Measurements from ENCODE around the gene ST6GALNAC6. TPM values are rescaled to one million over a fixed set of nuclear protein-coding genes. Genes with fewer than 3 reads are reported as not detected.

The ST6GALNAC6 gene
- total and polyA plus RNA-seq, 4 donors, result 28.3 to 59.8 (median 48.6) TPM

DNA sequence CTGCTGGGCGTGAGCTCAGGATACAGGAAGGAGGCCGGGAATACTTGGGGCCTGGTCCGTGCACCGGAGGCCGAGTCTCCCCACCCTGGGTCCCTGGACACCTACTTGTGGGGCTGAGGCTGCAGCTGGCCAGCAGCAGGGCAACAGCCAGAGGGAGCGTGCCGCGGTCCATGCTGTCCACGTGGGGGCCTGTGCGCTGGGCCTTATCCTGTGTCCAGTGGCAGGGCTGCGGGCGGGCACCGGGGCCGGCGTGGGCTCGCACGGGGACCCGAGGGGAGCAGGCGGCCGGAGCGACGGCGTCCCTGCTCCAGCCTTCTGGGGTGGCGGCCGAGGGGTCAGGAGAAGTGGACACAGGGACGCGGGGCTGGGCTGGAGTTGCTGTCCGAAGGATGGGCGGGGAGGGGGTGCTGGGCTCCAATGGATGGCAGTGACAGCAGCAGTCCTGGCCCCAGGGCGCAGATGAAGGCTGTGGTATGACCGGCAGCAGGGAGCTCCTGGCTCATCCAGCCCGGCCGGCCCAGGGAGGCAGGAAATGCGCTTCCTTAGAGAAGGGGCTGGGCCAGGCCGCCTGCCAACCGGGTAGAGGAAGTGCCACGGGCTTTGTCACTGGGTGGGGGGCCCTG lies 45.1 kb downstream of the ST6GALNAC6 start, which contains the start of gene ENG:
TSS of gene ENG (minus strand) at position 475 of the 623 bp plus-strand sequence. CDS start at position 172, 303 bp downstream.
- Histone ChIP-seq H3K36me3 (ENCODE audit: control insufficient read depth in 4 of 4, insufficient read depth in 4 of 4, low read length in 4 of 4) (peaks cover 0 to 8% (median 2%) of the 10 kb centered on the region in 4 donors), H3K9ac (ENCODE audit: insufficient read depth in 1 of 2, low read length in 2 of 2) (peak within 1 kb of the TSS; percentile 28 to 84), H3K4me1 (ENCODE audit: control insufficient read depth in 5 of 5, insufficient read depth in 5 of 5, low read length in 5 of 5) (peaks cover 0 to 34% (median 14%) of the 10 kb centered on the region in 5 donors), H3K4me3 (peak within 1 kb of the TSS; percentile 81), H3K27ac (ENCODE audit: low read depth in 1 of 2, low read length in 1 of 2) (peak within 1 kb of the TSS; percentile 85 to 95), H3K27me3 (ENCODE audit: control insufficient read depth in 3 of 3, insufficient read depth in 3 of 3, low read length in 2 of 3) (no peaks in the 10 kb centered on the region), H3K9me3 (ENCODE audit: control insufficient read depth in 4 of 4, insufficient read depth in 3 of 4, low read length in 3 of 4) (peaks cover 0 to 4% (median 2%) of the 10 kb centered on the region in 4 donors)
- peak; percentile 80 for ATAC-seq (ENCODE audit: insufficient read depth, low FRiP score)
- TF ChIP-seq, protein P1, sequence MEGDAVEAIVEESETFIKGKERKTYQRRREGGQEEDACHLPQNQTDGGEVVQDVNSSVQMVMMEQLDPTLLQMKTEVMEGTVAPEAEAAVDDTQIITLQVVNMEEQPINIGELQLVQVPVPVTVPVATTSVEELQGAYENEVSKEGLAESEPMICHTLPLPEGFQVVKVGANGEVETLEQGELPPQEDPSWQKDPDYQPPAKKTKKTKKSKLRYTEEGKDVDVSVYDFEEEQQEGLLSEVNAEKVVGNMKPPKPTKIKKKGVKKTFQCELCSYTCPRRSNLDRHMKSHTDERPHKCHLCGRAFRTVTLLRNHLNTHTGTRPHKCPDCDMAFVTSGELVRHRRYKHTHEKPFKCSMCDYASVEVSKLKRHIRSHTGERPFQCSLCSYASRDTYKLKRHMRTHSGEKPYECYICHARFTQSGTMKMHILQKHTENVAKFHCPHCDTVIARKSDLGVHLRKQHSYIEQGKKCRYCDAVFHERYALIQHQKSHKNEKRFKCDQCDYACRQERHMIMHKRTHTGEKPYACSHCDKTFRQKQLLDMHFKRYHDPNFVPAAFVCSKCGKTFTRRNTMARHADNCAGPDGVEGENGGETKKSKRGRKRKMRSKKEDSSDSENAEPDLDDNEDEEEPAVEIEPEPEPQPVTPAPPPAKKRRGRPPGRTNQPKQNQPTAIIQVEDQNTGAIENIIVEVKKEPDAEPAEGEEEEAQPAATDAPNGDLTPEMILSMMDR (IDR thresholded peaks at IDR 0.05; ENCODE audit: control extremely low read depth, extremely low read depth), result no peak
- WGBS, 2 donors, result 4 to 15% methylated on average over 34 to 37 of the region's 37 CpGs
- DNase-seq, result peak; percentile 82 to 90 (median 83)

GRCh38 chr9:127853312-127854183 lies 45.9 kb downstream of the ST6GALNAC6 start:
- 24 to 35% methylated on average over 13 of the region's 13 CpGs for WGBS, 2 donors
- H3K4me1 ChIP-seq (ENCODE audit: control insufficient read depth in 5 of 5, insufficient read depth in 5 of 5, low read length in 5 of 5), result peaks cover 0 to 34% (median 14%) of the 10 kb centered on the region in 5 donors

DNA sequence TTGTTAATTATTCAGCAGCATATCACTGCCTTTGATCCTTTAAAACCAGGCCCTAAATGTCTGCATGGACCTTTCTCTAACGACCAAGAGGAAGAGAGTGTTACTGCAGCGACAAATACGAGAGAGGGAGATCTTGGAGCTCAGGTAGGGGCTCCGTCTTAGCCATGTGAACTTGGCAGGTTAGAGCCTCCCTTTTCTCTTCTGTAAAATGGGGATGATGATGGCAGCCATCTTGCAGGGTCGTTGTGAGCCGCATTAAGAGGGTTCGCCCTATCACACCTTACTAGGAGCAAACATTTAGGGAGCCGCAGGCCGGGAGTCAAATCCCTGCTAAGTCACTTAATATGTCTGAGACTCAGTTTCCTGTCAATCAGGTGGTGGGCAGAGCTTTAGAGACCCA lies 46.6 kb downstream of the ST6GALNAC6 start:
- TF ChIP-seq, protein P1 (IDR thresholded peaks at IDR 0.05; ENCODE audit: control extremely low read depth, extremely low read depth), result no peak

More at GRCh38 chr9:127853312-127854183, 45.9 kb downstream of the ST6GALNAC6 start:
- no peak for ATAC-seq (ENCODE audit: insufficient read depth, low FRiP score)
- Histone ChIP-seq H3K27me3 (ENCODE audit: control insufficient read depth in 3 of 3, insufficient read depth in 3 of 3, low read length in 2 of 3) (no peaks in the 10 kb centered on the region), H3K4me3 (peak overlapping the region; percentile 81), H3K9me3 (ENCODE audit: control insufficient read depth in 4 of 4, insufficient read depth in 3 of 4, low read length in 3 of 4) (peaks cover 0 to 5% (median 2%) of the 10 kb centered on the region in 4 donors), H3K36me3 (ENCODE audit: control insufficient read depth in 4 of 4, insufficient read depth in 4 of 4, low read length in 4 of 4) (peaks cover 0 to 10% (median 4%) of the 10 kb centered on the region in 4 donors), H3K27ac (ENCODE audit: low read depth in 1 of 2, low read length in 1 of 2) (peak overlapping the region; percentile 85 to 95), H3K9ac (ENCODE audit: insufficient read depth in 1 of 2, low read length in 2 of 2) (peak overlapping the region; percentile 28 to 84)
- peak in 2 of 3 donors; percentile 14 to 44 for DNase-seq
- TF ChIP-seq, protein P1 (IDR thresholded peaks at IDR 0.05; ENCODE audit: control extremely low read depth, extremely low read depth), result no peak

More for the DNA sequence above, 46.6 kb downstream of the ST6GALNAC6 start:
- Histone ChIP-seq H3K27me3 (ENCODE audit: control insufficient read depth in 3 of 3, insufficient read depth in 3 of 3, low read length in 2 of 3) (no peaks in the 10 kb centered on the region), H3K36me3 (ENCODE audit: control insufficient read depth in 4 of 4, insufficient read depth in 4 of 4, low read length in 4 of 4) (peaks cover 0 to 10% (median 4%) of the 10 kb centered on the region in 4 donors), H3K9ac (ENCODE audit: insufficient read depth in 1 of 2, low read length in 2 of 2) (peak overlapping the region in 1 of 2 donors; percentile 84), H3K9me3 (ENCODE audit: control insufficient read depth in 4 of 4, insufficient read depth in 3 of 4, low read length in 3 of 4) (peaks cover 0 to 5% (median 2%) of the 10 kb centered on the region in 4 donors), H3K4me1 (ENCODE audit: control insufficient read depth in 5 of 5, insufficient read depth in 5 of 5, low read length in 5 of 5) (peaks cover 0 to 28% (median 10%) of the 10 kb centered on the region in 5 donors), H3K4me3 (peak overlapping the region; percentile 81), H3K27ac (ENCODE audit: low read depth in 1 of 2, low read length in 1 of 2) (peak overlapping the region; percentile 85 to 95)
- WGBS, 2 donors, result 69 to 75% methylated on average over 9 of the region's 9 CpGs
- DNase-seq, result no peak
- ATAC-seq (ENCODE audit: insufficient read depth, low FRiP score), result no peak
